Measurements from ENCODE around the gene TOGARAM1. TPM values are rescaled to one million over a fixed set of nuclear protein-coding genes. Genes with fewer than 3 reads are reported as not detected.

TOGARAM1 gene
- total RNA-seq, 1 experiment from 2014 or later: 6.4 TPM

GRCh38 chr14:45057881-45058364 is 95.9 kb downstream of the TOGARAM1 start:
- POLR2A ChIA-PET: no interaction called here

GRCh38 chr14:45060551-45060950 is 98.6 kb downstream of the TOGARAM1 start:
- H3K27ac Mint-ChIP-seq: no peak overlapping the region
- H3K9me3 Mint-ChIP-seq: no peaks in the 10 kb centered on the region
- H3K27me3 Mint-ChIP-seq (ENCODE audit: low read depth): no peaks in the 10 kb centered on the region
- DNase-seq (ENCODE audit: low spot score) (no peak), ATAC-seq (no peak)
- H3K36me3 Mint-ChIP-seq: no peaks in the 10 kb centered on the region; the same call in 1 of the 2 replicates
- no peak for TF ChIP-seq CREM (CRISPR knock-in tag; IDR thresholded peaks at IDR 0.05)
- TF ChIP-seq E2F5 (CRISPR knock-in tag; IDR thresholded peaks at IDR 0.05): no peak
- no peak for TF ChIP-seq E2F1 (CRISPR knock-in tag; IDR thresholded peaks at IDR 0.05)
- TF ChIP-seq ZMAT4 (CRISPR knock-in tag; IDR thresholded peaks at IDR 0.05): no peak
- no peak for TF ChIP-seq NFYB (CRISPR knock-in tag; conservative IDR thresholded peaks at IDR 0.05; ENCODE audit: low read depth)
- TF ChIP-seq MXD4 (CRISPR knock-in tag; IDR thresholded peaks at IDR 0.05; ENCODE audit: borderline replicate concordance): no peak
- TF ChIP-seq NR1H2 (CRISPR knock-in tag; IDR thresholded peaks at IDR 0.05): no peak
- no peak for TF ChIP-seq TP53 (CRISPR knock-in tag; IDR thresholded peaks at IDR 0.05)
- TF ChIP-seq GABPB1 (CRISPR knock-in tag; IDR thresholded peaks at IDR 0.05): no peak
- no peak for TF ChIP-seq JAZF1 (CRISPR knock-in tag; IDR thresholded peaks at IDR 0.05)
- CTCF ChIA-PET: no interaction called here
- POLR2A ChIA-PET: no interaction called here
- no peaks in the 10 kb centered on the region for H3K4me1 Mint-ChIP-seq
- H3K4me3 Mint-ChIP-seq: no peak overlapping the region

More at GRCh38 chr14:45057881-45058364, 95.9 kb downstream of the TOGARAM1 start:
- H3K27me3 Mint-ChIP-seq (ENCODE audit: low read depth): no peaks in the 10 kb centered on the region
- CTCF ChIA-PET: no interaction called here
- ATAC-seq: no peak
- no peaks in the 10 kb centered on the region for H3K9me3 Mint-ChIP-seq
- no peak overlapping the region for H3K27ac Mint-ChIP-seq
- DNase-seq (ENCODE audit: low spot score): no peak
- H3K4me3 Mint-ChIP-seq: no peak overlapping the region
- no peak for TF ChIP-seq ZNF671 (CRISPR knock-in tag; IDR thresholded peaks at IDR 0.05)
- H3K4me1 Mint-ChIP-seq: no peaks in the 10 kb centered on the region
- H3K36me3 Mint-ChIP-seq: peaks cover 5% of the 10 kb centered on the region

- no peaks in the 10 kb centered on the region for H3K4me1 Mint-ChIP-seq
- DNase-seq (ENCODE audit: low spot score) (no peak), ATAC-seq (no peak)
- ChIA-PET CTCF (no interaction called here), POLR2A (no interaction called here)
- no peak overlapping the region for H3K27ac Mint-ChIP-seq
- no peaks in the 10 kb centered on the region for H3K27me3 Mint-ChIP-seq (ENCODE audit: low read depth)
- no peaks in the 10 kb centered on the region for H3K9me3 Mint-ChIP-seq
- 0 out of 2 replicates have a peak, but pooled peaks cover 5% of the 10 kb centered on the region for H3K36me3 Mint-ChIP-seq
- no peak overlapping the region for H3K4me3 Mint-ChIP-seq
- TF ChIP-seq TP53 (CRISPR knock-in tag; IDR thresholded peaks at IDR 0.05): no peak
- TF ChIP-seq SOX15 (CRISPR knock-in tag; IDR thresholded peaks at IDR 0.05): no peak
- TF ChIP-seq USF2 (CRISPR knock-in tag; IDR thresholded peaks at IDR 0.05): no peak
- TF ChIP-seq ETV6 (CRISPR knock-in tag; IDR thresholded peaks at IDR 0.05): no peak
- no peak for TF ChIP-seq RELA (CRISPR knock-in tag; IDR thresholded peaks at IDR 0.05; ENCODE audit: borderline replicate concordance)
- TF ChIP-seq IRF2 (CRISPR knock-in tag; IDR thresholded peaks at IDR 0.05; ENCODE audit: borderline replicate concordance, low read depth): no peak
- TF ChIP-seq ARID4B (CRISPR knock-in tag; IDR thresholded peaks at IDR 0.05; ENCODE audit: borderline replicate concordance): no peak
- no peak for TF ChIP-seq CTCF (IDR thresholded peaks at IDR 0.05)
- TF ChIP-seq AR (CRISPR knock-in tag; IDR thresholded peaks at IDR 0.05): no peak
- TF ChIP-seq IRF1 (CRISPR knock-in tag; IDR thresholded peaks at IDR 0.05): no peak
Measured at GRCh38 chr14:45065540-45065939, 103.5 kb downstream of the TOGARAM1 start.

Measured in WTC11 (cell line).